Vagina (tissue), 2 donors: ENCODE data around the gene TBC1D10B. TPM values are rescaled to one million over a fixed set of nuclear protein-coding genes. Genes with fewer than 3 reads are reported as not detected.

ENCODE experiments used
- DNase-seq, 2 donors: peaks; one replicate each; pipeline ENCODE4 v3.0.0-alpha.2; 2017; ENCODE audit errors: extremely low spot score in 2 of 2
- H3K27ac ChIP-seq: fragments of 200-600 bp; sonication (generic); one replicate; pipeline ENCODE4 v1.5.1; 2019
- H3K27me3 ChIP-seq: fragments of 200-600 bp; sonication (generic); one replicate; pipeline ENCODE4 v1.5.1; 2019
- H3K36me3 ChIP-seq, 2 donors: fragments of 200-600 bp; sonication (generic); one replicate each; pipeline ENCODE4 v1.5.1; 2017 to 2019
- H3K4me1 ChIP-seq: fragments of 200-600 bp; sonication (generic); one replicate; pipeline ENCODE4 v1.5.1; 2019
- H3K4me3 ChIP-seq, 2 donors: fragments of 200-600 bp; sonication (generic); 1 replicate in 1 of 2; 2 replicates in 1 of 2; pipeline ENCODE4 v1.5.1; 2016 to 2019
- H3K9me3 ChIP-seq: fragments of 200-600 bp; sonication (generic); one replicate; pipeline ENCODE4 v1.5.1; 2019
- POLR2A ChIP-seq, 2 donors: fragments of 450-650 bp; IDR thresholded peaks; one replicate each; pipeline ENCODE4 v1.6.1; 2017; ENCODE audit warnings: antibody characterized with exemption in 2 of 2, mild to moderate bottlenecking in 2 of 2, moderate library complexity in 2 of 2
- POLR2AphosphoS5 ChIP-seq, 2 donors: sonication (generic); formaldehyde crosslinking; IDR thresholded peaks; one replicate each; pipeline ENCODE4 v1.9.0; 2017; ENCODE audit warnings: antibody characterized with exemption in 2 of 2, mild to moderate bottlenecking in 2 of 2, low read depth in 1 of 2; ENCODE audit not compliant: insufficient read depth in 1 of 2
- intact Hi-C: fragments of 100-400 bp; cut with DNase I; formaldehyde crosslinking; loops from one replicate; pipeline ENCODE4 v1.15.1; 2023
- total RNA-seq: library from RNA; depleted of rRNA; stranded (reverse); fragments of >200 nt; gene quantifications from one replicate; pipeline ENCODE4 v1.2.3, GENCODE V29; 2016
- TF ChIP-seq, protein P1 (sequence below), 3 experiments: fragments of 450-650 bp in 2 of 3; fragments of 200-600 bp in 1 of 3; sonication (generic) in 1 of 3; IDR thresholded peaks; one replicate each; pipeline ENCODE4 v1.5.1; 2017 to 2019; ENCODE audit warnings: antibody characterized with exemption in 3 of 3, mild to moderate bottlenecking in 2 of 3, moderate library complexity in 2 of 3

Gene TBC1D10B
- total RNA-seq, 1 donor from 2014 or later = 42.2 TPM

DNA sequence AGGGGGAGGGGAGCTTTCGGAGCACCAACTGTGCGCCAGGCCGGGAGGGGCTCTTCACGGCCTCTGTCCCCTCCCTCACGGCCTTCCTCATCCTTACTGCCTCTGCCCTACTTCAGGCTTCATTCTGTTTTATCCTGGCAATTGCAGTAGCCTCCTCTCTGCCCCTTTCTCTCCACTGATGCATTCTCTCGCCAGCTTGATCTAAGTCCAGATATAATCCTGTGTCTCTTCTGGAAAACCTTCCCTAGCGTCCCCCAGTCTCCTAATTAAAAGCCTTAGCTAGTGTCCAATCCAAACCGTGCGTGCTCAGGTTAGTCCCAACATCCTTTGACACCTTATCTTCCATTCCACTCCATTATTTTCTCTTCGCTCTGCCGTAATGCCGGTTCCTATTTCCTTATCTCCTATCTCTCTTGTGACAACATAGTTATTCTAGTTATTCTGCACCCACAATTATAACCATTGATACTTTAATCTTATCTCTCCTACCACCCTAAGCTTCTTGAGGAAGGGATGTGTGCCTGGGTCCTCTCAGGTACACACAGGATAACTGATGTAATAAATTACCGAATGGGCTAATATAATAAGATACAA, 25.8 kb upstream of the TBC1D10B start:
- intact Hi-C loops = no loop called here

DNA sequence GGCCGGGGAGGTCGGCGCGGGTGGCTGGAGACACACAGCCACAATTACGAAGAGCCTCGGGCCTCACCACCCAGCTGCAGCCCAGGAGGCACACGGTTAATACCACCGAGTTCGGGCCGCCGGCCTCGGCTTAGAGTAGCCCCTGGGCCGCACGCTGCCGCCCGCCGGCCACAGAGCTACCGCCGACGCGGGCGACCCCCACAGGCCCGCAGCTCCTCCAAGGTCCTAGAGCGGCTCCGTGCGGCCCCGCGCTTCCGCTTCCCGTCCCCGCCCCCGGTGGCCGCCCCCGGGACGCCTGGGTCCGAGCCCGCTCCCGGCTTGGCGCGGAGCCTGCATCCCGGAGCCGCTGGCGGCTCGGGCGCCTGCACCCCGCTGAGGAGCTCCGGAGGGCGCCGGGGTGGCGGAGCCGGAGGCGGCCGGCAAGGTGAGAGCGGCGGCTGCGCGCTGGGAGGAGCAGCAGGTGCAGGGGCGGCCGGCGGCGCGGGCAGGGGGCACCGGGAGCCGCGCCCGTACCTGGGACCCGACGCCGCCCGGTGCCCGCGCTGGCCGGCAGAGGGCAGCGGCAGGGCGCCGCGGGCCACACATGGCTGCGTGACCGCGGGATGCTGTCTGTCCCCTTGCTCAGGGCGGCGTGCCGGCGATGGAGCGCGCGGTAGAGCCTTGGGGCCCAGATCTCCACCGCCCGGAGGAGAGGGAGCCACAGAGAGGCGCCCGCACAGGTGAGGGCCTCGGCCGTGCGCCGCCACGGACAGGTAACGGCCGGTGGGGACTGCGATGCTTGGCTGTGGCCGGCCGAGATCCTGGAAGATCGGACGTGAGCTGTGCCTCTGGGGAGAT, 25.1 kb upstream of the TBC1D10B start, which contains the start of gene ZNF48:
Gene ZNF48 (plus strand): TSS at position 266 of the 837 bp plus-strand sequence. CDS start 375 bp downstream, at position 641.
- peak in 1 of 2 donors; percentile 20 for TF ChIP-seq POLR2A (IDR thresholded peaks at IDR 0.05)
- TF ChIP-seq POLR2AphosphoS5 (IDR thresholded peaks at IDR 0.05; ENCODE audit: insufficient read depth in 1 of 2, low read depth in 1 of 2) = peak in 1 of 2 donors; percentile 47
- TF ChIP-seq, protein P1, sequence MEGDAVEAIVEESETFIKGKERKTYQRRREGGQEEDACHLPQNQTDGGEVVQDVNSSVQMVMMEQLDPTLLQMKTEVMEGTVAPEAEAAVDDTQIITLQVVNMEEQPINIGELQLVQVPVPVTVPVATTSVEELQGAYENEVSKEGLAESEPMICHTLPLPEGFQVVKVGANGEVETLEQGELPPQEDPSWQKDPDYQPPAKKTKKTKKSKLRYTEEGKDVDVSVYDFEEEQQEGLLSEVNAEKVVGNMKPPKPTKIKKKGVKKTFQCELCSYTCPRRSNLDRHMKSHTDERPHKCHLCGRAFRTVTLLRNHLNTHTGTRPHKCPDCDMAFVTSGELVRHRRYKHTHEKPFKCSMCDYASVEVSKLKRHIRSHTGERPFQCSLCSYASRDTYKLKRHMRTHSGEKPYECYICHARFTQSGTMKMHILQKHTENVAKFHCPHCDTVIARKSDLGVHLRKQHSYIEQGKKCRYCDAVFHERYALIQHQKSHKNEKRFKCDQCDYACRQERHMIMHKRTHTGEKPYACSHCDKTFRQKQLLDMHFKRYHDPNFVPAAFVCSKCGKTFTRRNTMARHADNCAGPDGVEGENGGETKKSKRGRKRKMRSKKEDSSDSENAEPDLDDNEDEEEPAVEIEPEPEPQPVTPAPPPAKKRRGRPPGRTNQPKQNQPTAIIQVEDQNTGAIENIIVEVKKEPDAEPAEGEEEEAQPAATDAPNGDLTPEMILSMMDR (IDR thresholded peaks at IDR 0.05) = peak in 2 of 3 experiments; percentile 8 to 27
- Histone ChIP-seq H3K4me3 (peak within 1 kb of the TSS; percentile 83 to 95), H3K27ac (peak within 1 kb of the TSS; percentile 72), H3K36me3 (no peaks in the 10 kb centered on the region), H3K9me3 (no peaks in the 10 kb centered on the region), H3K27me3 (no peaks in the 10 kb centered on the region), H3K4me1 (peaks cover 45% of the 10 kb centered on the region)
- no peak for DNase-seq
- intact Hi-C loops = no loop called here

More for the DNA sequence above, 25.8 kb upstream of the TBC1D10B start:
- TF ChIP-seq POLR2AphosphoS5 (IDR thresholded peaks at IDR 0.05; ENCODE audit: insufficient read depth in 1 of 2, low read depth in 1 of 2) = no peak
- no peak for TF ChIP-seq POLR2A (IDR thresholded peaks at IDR 0.05)
- TF ChIP-seq, protein P1 (IDR thresholded peaks at IDR 0.05) = no peak
- H3K4me1 ChIP-seq = peaks cover 52% of the 10 kb centered on the region
- H3K9me3 ChIP-seq = no peaks in the 10 kb centered on the region
- H3K4me3 ChIP-seq = peak overlapping the region; percentile 83 to 95
- DNase-seq = no peak
- no peaks in the 10 kb centered on the region for H3K36me3 ChIP-seq
- H3K27me3 ChIP-seq = no peaks in the 10 kb centered on the region
- peak overlapping the region; percentile 72 for H3K27ac ChIP-seq

GRCh38 chr16:30394592-30395154, 24.4 kb upstream of the TBC1D10B start:
- intact Hi-C loops = no loop called here
- Histone ChIP-seq H3K36me3 (no peaks in the 10 kb centered on the region), H3K27ac (peak overlapping the region; percentile 72), H3K4me3 (peak overlapping the region; percentile 83 to 95), H3K9me3 (no peaks in the 10 kb centered on the region), H3K4me1 (peaks cover 38% of the 10 kb centered on the region), H3K27me3 (no peaks in the 10 kb centered on the region)
- TF ChIP-seq, protein P1 (IDR thresholded peaks at IDR 0.05) = no peak
- no peak for TF ChIP-seq POLR2A (IDR thresholded peaks at IDR 0.05)
- TF ChIP-seq POLR2AphosphoS5 (IDR thresholded peaks at IDR 0.05; ENCODE audit: insufficient read depth in 1 of 2, low read depth in 1 of 2) = no peak
- no peak for DNase-seq

- intact Hi-C loops = no loop called here
- H3K9me3 ChIP-seq = no peaks in the 10 kb centered on the region
- H3K27ac ChIP-seq = no peak overlapping the region
- no peaks in the 10 kb centered on the region for H3K27me3 ChIP-seq
- H3K4me3 ChIP-seq = no peak overlapping the region
- peaks cover 17% of the 10 kb centered on the region for H3K4me1 ChIP-seq
- TF ChIP-seq POLR2A (IDR thresholded peaks at IDR 0.05) (no peak), POLR2AphosphoS5 (IDR thresholded peaks at IDR 0.05; ENCODE audit: insufficient read depth in 1 of 2, low read depth in 1 of 2) (no peak)
- TF ChIP-seq, protein P1 (IDR thresholded peaks at IDR 0.05) = no peak
- no peaks in the 10 kb centered on the region for H3K36me3 ChIP-seq
- DNase-seq = no peak
Observed at GRCh38 chr16:30383521-30383920, 13.2 kb upstream of the TBC1D10B start.
